PC-9 (cell line): ENCODE results near the gene GOLGA6A. TPM values are rescaled to one million over a fixed set of nuclear protein-coding genes. Genes with fewer than 3 reads are reported as not detected.

Experiments
- BruUV-seq: library from RNA; stranded (reverse); fragments of 400-500 nt; replicated peaks from 2 replicates; lab custom pipeline; 2021; lab: Mats Ljungman, UMichigan
- CTCF ChIA-PET: fragments of 300-600 bp; sonication (Branson Sonifier 250); formaldehyde crosslinking; loops from one replicate; lab custom pipeline; 2022; ENCODE audit warnings: antibody characterized with exemption; lab: Charles Lee
- POLR2A ChIA-PET: fragments of 300-600 bp; sonication (Branson Sonifier 250); formaldehyde crosslinking; loops from one replicate; lab custom pipeline; 2022; ENCODE audit warnings: antibody characterized with exemption; ENCODE audit not compliant: unreplicated experiment; lab: Charles Lee
- DNase-seq, 2 experiments: peaks; one replicate each; pipeline versions ENCODE4 v3.0.0 to v3.0.0-alpha.2; 2015 to 2022; ENCODE audit warnings: mixed read lengths in 1 of 2
- H2AFZ ChIP-seq: fragments of 200-600 bp; sonication (generic); 2 replicates; pipeline ENCODE4 v1.8.1; 2017; ENCODE audit warnings: antibody characterized with exemption
- H3F3A ChIP-seq: fragments of 200-600 bp; sonication (generic); 2 replicates; pipeline ENCODE4 v1.8.1; 2017; ENCODE audit warnings: antibody characterized with exemption, mild to moderate bottlenecking, low read depth; ENCODE audit not compliant: insufficient read depth
- H3K27ac ChIP-seq: fragments of 200-600 bp; sonication (generic); 2 replicates; pipeline ENCODE4 v1.6.1; 2016; ENCODE audit warnings: mixed run types
- H3K27me3 ChIP-seq: fragments of 200-600 bp; sonication (generic); 2 replicates; pipeline ENCODE4 v1.6.1; 2016; ENCODE audit warnings: low read depth, mixed run types; ENCODE audit not compliant: insufficient read depth
- H3K36me3 ChIP-seq: fragments of 200-600 bp; sonication (generic); 2 replicates; pipeline ENCODE4 v1.6.1; 2016; ENCODE audit warnings: low read depth, mixed run types
- H3K4me1 ChIP-seq: fragments of 200-600 bp; sonication (generic); replicated peaks from 2 replicates; pipeline ENCODE4 v1.6.1; 2016; ENCODE audit warnings: mixed run types; ENCODE audit not compliant: insufficient read depth
- H3K4me2 ChIP-seq: fragments of 200-600 bp; sonication (generic); 2 replicates; pipeline ENCODE4 v1.6.1; 2017; ENCODE audit warnings: mixed run types
- H3K4me3 ChIP-seq: fragments of 200-600 bp; sonication (generic); 2 replicates; pipeline ENCODE4 v1.6.1; 2016; ENCODE audit warnings: mixed run types
- H3K79me2 ChIP-seq: fragments of 200-600 bp; sonication (generic); 2 replicates; pipeline ENCODE4 v1.6.1; 2017; ENCODE audit warnings: low read depth, mixed run types
- H3K9me2 ChIP-seq: fragments of 200-600 bp; sonication (generic); 2 replicates; pipeline ENCODE4 v1.8.1; 2017; ENCODE audit warnings: mild to moderate bottlenecking; ENCODE audit not compliant: insufficient read depth
- H3K9me3 ChIP-seq: fragments of 200-600 bp; sonication (generic); 2 replicates; pipeline ENCODE4 v1.8.1; 2016; ENCODE audit warnings: low read depth; ENCODE audit not compliant: insufficient read depth
- H4K20me1 ChIP-seq: fragments of 200-600 bp; sonication (generic); 2 replicates; pipeline ENCODE4 v1.8.1; 2017; ENCODE audit not compliant: insufficient read depth
- CTCF ChIP-seq: fragments of 200-600 bp; sonication (generic); conservative IDR thresholded peaks from 2 replicates; pipeline ENCODE4 v1.6.1; 2017; ENCODE audit warnings: mixed run types, antibody characterized with exemption, mild to moderate bottlenecking, moderate library complexity
- EZH2 ChIP-seq: fragments of 200-600 bp; sonication (generic); IDR thresholded peaks from 2 replicates; pipeline ENCODE4 v1.8.0; 2017; ENCODE audit warnings: antibody characterized with exemption, low read depth
- intact Hi-C: fragments of 100-400 bp; cut with micrococcal nuclease; formaldehyde crosslinking; loops from one replicate; pipeline ENCODE4 v1.10.0; 2022; ENCODE audit not compliant: unreplicated experiment
- total RNA-seq: library from RNA; stranded (reverse); gene quantifications from 2 replicates; pipeline ENCODE4 v1.2.3, GENCODE V29; 2021

The GOLGA6A gene
- total RNA-seq, 1 experiment from 2014 or later = not detected

- Histone ChIP-seq H3K4me3 (no peak overlapping the region), H2AFZ (no peak overlapping the region), H3K4me2 (no peak overlapping the region), H3K9me2 (no peaks in the 10 kb centered on the region), H3K4me1 (no peaks in the 10 kb centered on the region), H3K27me3 (no peaks in the 10 kb centered on the region), H3K36me3 (no peaks in the 10 kb centered on the region), H3K27ac (no peak overlapping the region), H3K79me2 (no peaks in the 10 kb centered on the region), H4K20me1 (no peaks in the 10 kb centered on the region; the same call in none of the 2 replicates), H3K9me3 (no peaks in the 10 kb centered on the region), H3F3A (no peaks in the 10 kb centered on the region)
- ChIA-PET POLR2A (no interaction called here), CTCF (no interaction called here)
- BruUV-seq = no TSS peak
- no peak for DNase-seq
- no peak for TF ChIP-seq CTCF
- no peak for TF ChIP-seq EZH2
- intact Hi-C loops = no loop called here
These were observed 59.5 kb downstream of the GOLGA6A start for GRCh38 chr15:74022706-74023470.

Other genes with a start within 250 kb of the GOLGA6A start
- gene TBC1D21, start 209.0 kb downstream of the GOLGA6A start, total RNA-seq = not detected in 2 replicates
- gene LOXL1, start 156.1 kb downstream of the GOLGA6A start, total RNA-seq = 35.8 and 50.7 TPM in 2 replicates
- 6.0 and 6.1 TPM in 2 replicates for gene STOML1, start 90.3 kb downstream of the GOLGA6A start, total RNA-seq
- gene PML, start 87.8 kb downstream of the GOLGA6A start, total RNA-seq = 67.2 and 81.8 TPM in 2 replicates
- gene ISLR2, start 48.0 kb upstream of the GOLGA6A start, total RNA-seq = 0.15 and 0.25 TPM in 2 replicates
- not detected in 2 replicates for gene ISLR, start 91.2 kb upstream of the GOLGA6A start, total RNA-seq
- 64.9 and 83.6 TPM in 2 replicates for gene STRA6, start 120.2 kb upstream of the GOLGA6A start, total RNA-seq
- gene CCDC33, start 153.8 kb upstream of the GOLGA6A start, total RNA-seq = 7.5 and 15.4 TPM in 2 replicates